Activated CD8-positive, alpha-beta memory T cell treated with anti-CD3 and anti-CD28 coated beads for 36 hours (primary cell): ENCODE results near the gene OR4E1. TPM values are rescaled to one million over a fixed set of nuclear protein-coding genes. Genes with fewer than 3 reads are reported as not detected.
"Not testable (repeated sequence)": the region's sequence is repeated elsewhere in the genome, so short reads cannot be mapped to it uniquely, and the experiment has no call there.

Experiments used
- CTCF ChIA-PET: fragments of 350-600 bp; sonication (Branson Sonifier 250); formaldehyde crosslinking; loops from one replicate; lab custom pipeline; 2021; ENCODE audit warnings: antibody characterized with exemption; lab: Charles Lee
- POLR2A ChIA-PET: fragments of 350-600 bp; sonication (Branson Sonifier 250); formaldehyde crosslinking; loops from one replicate; lab custom pipeline; 2021; ENCODE audit warnings: antibody characterized with exemption; lab: Charles Lee
- total RNA-seq, 2 experiments: library from RNA; stranded (reverse); gene quantifications; one replicate each; pipeline ENCODE4 v1.2.3, GENCODE V29; 2021

The OR4E1 gene
- total RNA-seq = not detected

GRCh38 chr14:21673718-21674117 is at the start of gene OR4E1:
Gene OR4E1 (minus strand): TSS chr14:21673818. CDS start chr14:21670935, 2,883 bp downstream.
- CTCF ChIA-PET = no interaction called here
- POLR2A ChIA-PET = no interaction called here

GRCh38 chr14:21721504-21721903 is 47.9 kb upstream of the OR4E1 start:
- ChIA-PET POLR2A (no interaction called here), CTCF (no interaction called here)

- CTCF ChIA-PET = no interaction called here
- POLR2A ChIA-PET = no interaction called here
Measured at GRCh38 chr14:21719841-21720240, 46.2 kb upstream of the OR4E1 start.

GRCh38 chr14:21714318-21714929 is 40.8 kb upstream of the OR4E1 start:
- ChIA-PET CTCF (no interaction called here), POLR2A (no interaction called here)

GRCh38 chr14:21712036-21712435 is 38.4 kb upstream of the OR4E1 start:
- ChIA-PET POLR2A (no interaction called here), CTCF (interaction anchor here (0.8 kb wide), 1 partner anchor 41 kb away, joined by 3 read pairs; no protein-coding TSS in a partner anchor)

GRCh38 chr14:21711360-21711961 is 37.8 kb upstream of the OR4E1 start:
- CTCF ChIA-PET = interaction anchor here (0.7 to 1.1 kb wide), 3 partner anchors 12 to 40 kb away, joined by 3 to 4 read pairs (median 3); no protein-coding TSS in a partner anchor
- POLR2A ChIA-PET = no interaction called here

- POLR2A ChIA-PET = no interaction called here
- CTCF ChIA-PET = interaction anchor here (0.6 kb wide), 1 partner anchor 854 kb away, joined by 3 read pairs; no protein-coding TSS in a partner anchor
Measured at GRCh38 chr14:21704338-21704737, 30.7 kb upstream of the OR4E1 start.

GRCh38 chr14:21703357-21704326 is 30.0 kb upstream of the OR4E1 start:
- CTCF ChIA-PET = interaction anchor here (0.6 kb wide), 2 partner anchors 135 to 854 kb away, joined by 3 read pairs; no protein-coding TSS in a partner anchor

GRCh38 chr14:21702316-21702715 is 28.7 kb upstream of the OR4E1 start:
- CTCF ChIA-PET = no interaction called here
- POLR2A ChIA-PET = no interaction called here

More at GRCh38 chr14:21703357-21704326, 30.0 kb upstream of the OR4E1 start:
- POLR2A ChIA-PET = no interaction called here

- POLR2A ChIA-PET = no interaction called here
- CTCF ChIA-PET = interaction anchor here (1.1 kb wide), 1 partner anchor 11 kb away, joined by 3 read pairs; no protein-coding TSS in a partner anchor
Measured at GRCh38 chr14:21699551-21699950, 25.9 kb upstream of the OR4E1 start.

GRCh38 chr14:21698538-21698937 is 24.9 kb upstream of the OR4E1 start:
- POLR2A ChIA-PET, CTCF ChIA-PET: not testable (repeated sequence)

GRCh38 chr14:21697662-21698061 is 24.0 kb upstream of the OR4E1 start:
- POLR2A ChIA-PET, CTCF ChIA-PET: not testable (repeated sequence)

GRCh38 chr14:21694425-21694824 is 20.8 kb upstream of the OR4E1 start:
- POLR2A ChIA-PET = no interaction called here
- CTCF ChIA-PET = no interaction called here

GRCh38 chr14:21686468-21686867 is 12.8 kb upstream of the OR4E1 start:
- ChIA-PET POLR2A (no interaction called here), CTCF (no interaction called here)

- CTCF ChIA-PET = no interaction called here
- POLR2A ChIA-PET = no interaction called here
Measured at GRCh38 chr14:21680072-21680471, 6.5 kb upstream of the OR4E1 start.

- CTCF ChIA-PET = no interaction called here
- POLR2A ChIA-PET = no interaction called here
Measured at GRCh38 chr14:21675566-21675965, 1.9 kb upstream of the OR4E1 start.

- CTCF ChIA-PET = no interaction called here
- POLR2A ChIA-PET = no interaction called here
Measured at GRCh38 chr14:21672116-21672515, 1.5 kb downstream of the OR4E1 start.

- ChIA-PET POLR2A (no interaction called here), CTCF (interaction anchor here (1.2 kb wide), 1 partner anchor 40 kb away, joined by 3 read pairs; no protein-coding TSS in a partner anchor)
Measured at GRCh38 chr14:21671371-21671770, 2.2 kb downstream of the OR4E1 start.

GRCh38 chr14:21669284-21669683 is 4.3 kb downstream of the OR4E1 start:
- ChIA-PET POLR2A (no interaction called here), CTCF (interaction anchor here (1.3 kb wide), 1 partner anchor 26 kb away, joined by 3 read pairs; no protein-coding TSS in a partner anchor)

- ChIA-PET POLR2A (no interaction called here), CTCF (interaction anchor here (1.3 kb wide), 1 partner anchor 25 kb away, joined by 3 read pairs; no protein-coding TSS in a partner anchor)
Measured at GRCh38 chr14:21668377-21668776, 5.2 kb downstream of the OR4E1 start.
